Lower lobe of right lung (tissue), 2 donors: Measurements from ENCODE around the gene SMC1B. TPM values are rescaled to one million over a fixed set of nuclear protein-coding genes. Genes with fewer than 3 reads are reported as not detected.
"Not testable (repeated sequence)": the region's sequence is repeated elsewhere in the genome, so short reads cannot be mapped to it uniquely, and the experiment has no call there.

ENCODE experiments used
- ATAC-seq, 2 donors: fragments of 200-7000 bp; cut with Tn5 transposase; one replicate each; pipeline ENCODE4 v1.9.1; 2020 to 2022; ENCODE audit warnings: mild to moderate bottlenecking in 2 of 2, moderate library complexity in 2 of 2
- DNase-seq: peaks from one replicate; pipeline ENCODE4 v3.0.0-alpha.2; 2020
- H3K27ac ChIP-seq: fragments of 200-600 bp; one replicate; pipeline ENCODE4 v1.8.0; 2022
- H3K27me3 ChIP-seq: fragments of 200-600 bp; one replicate; pipeline ENCODE4 v1.8.0; 2022; ENCODE audit warnings: low read depth
- H3K36me3 ChIP-seq: fragments of 200-600 bp; one replicate; pipeline ENCODE4 v1.8.0; 2022; ENCODE audit warnings: mild to moderate bottlenecking
- H3K4me1 ChIP-seq: fragments of 200-600 bp; one replicate; pipeline ENCODE4 v1.8.0; 2022
- H3K4me3 ChIP-seq: fragments of 200-600 bp; one replicate; pipeline ENCODE4 v1.8.0; 2022; ENCODE audit warnings: mild to moderate bottlenecking
- H3K9me3 ChIP-seq: fragments of 200-600 bp; one replicate; pipeline ENCODE4 v1.8.0; 2022
- CTCF ChIP-seq: fragments of 200-600 bp; IDR thresholded peaks from one replicate; pipeline ENCODE4 v1.8.0; 2022; ENCODE audit warnings: antibody characterized with exemption, mild to moderate bottlenecking
- intact Hi-C: fragments of 100-400 bp; cut with DNase I; formaldehyde crosslinking; loops from one replicate; pipeline ENCODE4 v1.11.0; 2022
- total RNA-seq: library from RNA; stranded (reverse); fragmentation: NEBNext Ultra II Directional; extraction: Animal tissue kit (Norgen Biotek cat#: 25700); gene quantifications from one replicate; pipeline ENCODE4 v1.2.1, GENCODE V29; 2021
- donor health status: DM: no; HTN: yes; CAD: no; lungs with severe emphysema.

The SMC1B gene
- total RNA-seq, 1 donor from 2014 or later, result not detected

- no peak overlapping the region for H3K27ac ChIP-seq
- H3K27me3 ChIP-seq, result no peaks in the 10 kb centered on the region
- DNase-seq (no peak), ATAC-seq (no peak)
- H3K9me3 ChIP-seq, result no peaks in the 10 kb centered on the region
- no peaks in the 10 kb centered on the region for H3K4me1 ChIP-seq
- peaks cover 62% of the 10 kb centered on the region for H3K36me3 ChIP-seq
- intact Hi-C loops, result no loop called here
- no peak for TF ChIP-seq CTCF
- H3K4me3 ChIP-seq, result no peak overlapping the region
Observed at GRCh38 chr22:45328822-45329529, 84.4 kb downstream of the SMC1B start.

DNA sequence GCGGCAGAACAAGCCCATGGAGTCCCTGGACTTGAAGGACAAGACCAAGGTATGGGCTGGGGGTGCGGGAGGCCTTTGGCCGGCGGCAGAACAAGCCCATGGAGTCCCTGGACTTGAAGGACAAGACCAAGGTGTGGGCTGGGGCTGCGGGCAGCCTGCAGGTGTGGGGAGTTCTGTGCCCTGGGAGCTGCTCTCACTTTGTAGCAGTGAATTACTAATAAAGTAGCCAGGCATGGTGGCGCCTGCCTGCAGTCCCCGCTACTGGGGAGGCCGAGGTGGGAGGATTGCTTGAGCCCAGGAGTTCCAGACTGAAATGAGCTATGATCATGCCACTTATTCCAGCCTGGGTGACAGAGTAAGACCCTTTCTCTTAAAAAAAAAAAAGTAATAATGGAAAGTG is 85.1 kb downstream of the SMC1B start:
- H3K27ac ChIP-seq, H3K4me3 ChIP-seq, H3K4me1 ChIP-seq, intact Hi-C loops, DNase-seq, ATAC-seq, H3K27me3 ChIP-seq, H3K9me3 ChIP-seq: not testable (repeated sequence)
- peaks cover 66% of the 10 kb centered on the region for H3K36me3 ChIP-seq

- Histone ChIP-seq H3K36me3 (peaks cover 42% of the 10 kb centered on the region), H3K4me1 (peaks cover 4% of the 10 kb centered on the region), H3K4me3 (no peak overlapping the region), H3K27me3 (no peaks in the 10 kb centered on the region), H3K27ac (no peak overlapping the region), H3K9me3 (no peaks in the 10 kb centered on the region)
- ATAC-seq (no peak), DNase-seq (no peak)
- intact Hi-C loops, result no loop called here
- no peak for TF ChIP-seq CTCF
Observed at GRCh38 chr22:45324311-45324711, 89.1 kb downstream of the SMC1B start.

DNA sequence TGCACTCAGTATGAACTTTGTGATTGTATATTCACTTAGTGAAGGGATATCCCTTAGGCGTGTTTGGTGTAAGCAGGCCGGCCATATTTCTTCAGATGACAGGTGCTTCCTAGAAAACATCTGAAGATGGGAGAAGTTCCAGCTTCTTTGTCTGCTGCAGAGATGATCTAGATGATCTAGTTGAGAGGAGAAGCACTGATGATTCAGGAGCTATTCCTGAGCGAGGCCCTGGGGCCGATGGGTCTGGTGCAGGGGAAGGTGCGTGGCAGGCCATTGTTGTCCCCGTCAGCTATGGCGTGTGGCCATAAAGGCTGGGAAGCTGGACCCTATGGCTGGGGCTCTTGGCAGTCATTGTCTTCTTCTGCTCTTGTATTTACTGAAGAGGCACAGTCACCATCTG is 89.7 kb downstream of the SMC1B start:
- no peaks in the 10 kb centered on the region for H3K9me3 ChIP-seq
- peaks cover 40% of the 10 kb centered on the region for H3K36me3 ChIP-seq
- no peak for ATAC-seq
- intact Hi-C loops, result no loop called here
- no peak for TF ChIP-seq CTCF
- no peak overlapping the region for H3K4me3 ChIP-seq
- H3K4me1 ChIP-seq, result peaks cover 10% of the 10 kb centered on the region
- no peaks in the 10 kb centered on the region for H3K27me3 ChIP-seq
- H3K27ac ChIP-seq, result no peak overlapping the region
- DNase-seq, result no peak

DNA sequence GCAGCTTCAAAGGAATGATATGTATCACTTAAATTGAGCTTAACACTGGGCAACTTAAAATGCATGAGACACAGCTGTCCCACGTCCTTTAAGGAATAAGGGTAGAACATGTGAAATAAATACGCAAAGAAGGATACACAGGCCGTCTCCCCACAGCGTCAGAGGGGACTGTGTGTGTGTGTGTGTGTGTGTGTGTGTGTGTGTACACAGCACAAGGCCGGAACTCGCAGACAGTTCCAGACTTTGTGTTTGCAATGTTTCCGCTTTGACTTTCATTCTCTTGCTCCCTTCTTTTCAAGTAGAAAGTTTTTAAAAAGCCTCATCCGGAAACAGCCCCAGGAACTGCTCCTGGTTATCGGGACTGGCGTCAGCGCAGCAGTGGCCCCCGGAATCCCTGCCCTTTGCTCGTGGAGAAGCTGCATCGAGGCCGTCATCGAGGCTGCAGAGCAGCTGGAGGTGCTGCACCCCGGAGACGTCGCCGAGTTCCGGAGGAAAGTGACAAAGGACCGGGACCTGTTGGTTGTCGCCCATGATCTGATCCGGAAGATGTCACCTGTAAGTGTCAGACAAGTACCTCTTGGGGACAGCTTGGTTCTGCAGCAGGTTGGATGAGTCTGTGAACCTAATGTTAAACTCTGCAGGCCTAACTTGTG is 90.4 kb downstream of the SMC1B start:
- intact Hi-C loops, result no loop called here
- no peak for ATAC-seq
- Histone ChIP-seq H3K4me1 (peaks cover 17% of the 10 kb centered on the region), H3K27ac (no peak overlapping the region), H3K4me3 (no peak overlapping the region), H3K36me3 (peaks cover 40% of the 10 kb centered on the region), H3K9me3 (no peaks in the 10 kb centered on the region), H3K27me3 (no peaks in the 10 kb centered on the region)
- TF ChIP-seq CTCF, result no peak
- no peak for DNase-seq

DNA sequence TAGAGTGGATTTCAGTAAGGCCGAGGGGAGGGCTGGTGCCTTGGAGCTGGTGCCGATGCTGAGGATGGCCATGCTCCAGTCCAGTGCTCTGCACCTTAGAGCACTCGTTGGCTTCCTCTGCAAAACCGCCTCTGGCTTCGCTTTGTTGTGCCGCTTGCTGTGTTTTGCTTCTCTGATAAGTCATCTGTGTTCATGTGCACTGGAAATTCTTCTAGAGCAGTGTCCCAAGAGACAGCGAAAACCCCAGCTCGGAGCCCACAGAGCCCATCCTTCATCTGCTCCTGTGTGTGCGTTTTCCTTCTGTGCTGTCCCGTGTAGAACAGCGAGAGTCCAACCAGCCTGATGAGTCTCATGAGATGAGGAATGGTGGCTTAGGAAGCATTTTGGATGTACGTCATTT is 91.6 kb downstream of the SMC1B start:
- ATAC-seq, result no peak
- no peak for TF ChIP-seq CTCF
- Histone ChIP-seq H3K27me3 (no peaks in the 10 kb centered on the region), H3K4me1 (peaks cover 28% of the 10 kb centered on the region), H3K36me3 (peaks cover 31% of the 10 kb centered on the region), H3K27ac (no peak overlapping the region), H3K4me3 (no peak overlapping the region), H3K9me3 (no peaks in the 10 kb centered on the region)
- intact Hi-C loops, result no loop called here
- no peak for DNase-seq
